Subcutaneous abdominal adipose tissue (tissue), 5 donors: ENCODE measurements around the gene CCDC183.

Source experiments
- H3K27ac ChIP-seq: one replicate; pipeline ENCODE4 v1.7.0; 2013; ENCODE audit warnings: low read depth, mild to moderate bottlenecking, inconsistent platforms, low read length, moderate library complexity
- H3K27me3 ChIP-seq, 5 donors: one replicate each; pipeline ENCODE4 v1.7.0; 2013; ENCODE audit warnings: low read length in 5 of 5, inconsistent platforms in 1 of 5; ENCODE audit not compliant: control insufficient read depth in 5 of 5, insufficient read depth in 4 of 5
- H3K36me3 ChIP-seq, 5 donors: one replicate each; pipeline ENCODE4 v1.7.0; 2013; ENCODE audit warnings: low read length in 5 of 5; ENCODE audit not compliant: control insufficient read depth in 5 of 5, insufficient read depth in 5 of 5
- H3K4me1 ChIP-seq, 5 donors: one replicate each; pipeline ENCODE4 v1.7.0; 2013; ENCODE audit warnings: low read length in 5 of 5, mild to moderate bottlenecking in 3 of 5, moderate library complexity in 1 of 5; ENCODE audit not compliant: control insufficient read depth in 5 of 5, insufficient read depth in 5 of 5
- H3K4me3 ChIP-seq, 5 donors: one replicate each; pipeline ENCODE4 v1.7.0; 2013; ENCODE audit warnings: low read length in 5 of 5, low read depth in 1 of 5
- H3K9ac ChIP-seq, 5 donors: one replicate each; pipeline ENCODE4 v1.7.0; 2013; ENCODE audit warnings: low read length in 5 of 5, mild to moderate bottlenecking in 4 of 5, moderate library complexity in 3 of 5
- H3K9me3 ChIP-seq, 5 donors: one replicate each; pipeline ENCODE4 v1.7.0; 2013; ENCODE audit warnings: low read length in 5 of 5; ENCODE audit not compliant: control insufficient read depth in 5 of 5
- donor health status: healthy.
- donor health status: healthy.
- donor health status: healthy.
- donor health status: healthy.
- donor health status: healthy.

Gene CCDC183

GRCh38 chr9:136823136-136824046 lies 27.3 kb downstream of the CCDC183 start:
- no peaks in the 10 kb centered on the region for H3K27me3 ChIP-seq
- H3K36me3 ChIP-seq, result peaks cover 0 to 51% (median 35%) of the 10 kb centered on the region in 5 donors
- no peaks in the 10 kb centered on the region for H3K9me3 ChIP-seq
- H3K27ac ChIP-seq, result no peak overlapping the region
- no peak overlapping the region for H3K9ac ChIP-seq
- no peak overlapping the region for H3K4me3 ChIP-seq
- H3K4me1 ChIP-seq, result peaks cover 2 to 12% (median 9%) of the 10 kb centered on the region in 5 donors

- Histone ChIP-seq H3K4me1 (peaks cover 2 to 12% (median 9%) of the 10 kb centered on the region in 5 donors), H3K27ac (no peak overlapping the region), H3K9ac (no peak overlapping the region), H3K4me3 (no peak overlapping the region), H3K27me3 (no peaks in the 10 kb centered on the region), H3K36me3 (peaks cover 0 to 64% (median 48%) of the 10 kb centered on the region in 5 donors), H3K9me3 (no peaks in the 10 kb centered on the region)
Measured at GRCh38 chr9:136824496-136825225, 28.5 kb downstream of the CCDC183 start.

- H3K4me1 ChIP-seq, result peaks cover 2 to 12% (median 9%) of the 10 kb centered on the region in 5 donors
- no peaks in the 10 kb centered on the region for H3K27me3 ChIP-seq
- peaks cover 0 to 73% (median 57%) of the 10 kb centered on the region in 5 donors for H3K36me3 ChIP-seq
- H3K9ac ChIP-seq, result no peak overlapping the region
- no peaks in the 10 kb centered on the region for H3K9me3 ChIP-seq
- no peak overlapping the region for H3K27ac ChIP-seq
- H3K4me3 ChIP-seq, result no peak overlapping the region
Measured at GRCh38 chr9:136825295-136826187, 29.4 kb downstream of the CCDC183 start.

- Histone ChIP-seq H3K36me3 (peaks cover 0 to 79% (median 63%) of the 10 kb centered on the region in 5 donors), H3K27me3 (no peaks in the 10 kb centered on the region), H3K4me3 (no peak overlapping the region), H3K4me1 (peaks cover 0 to 7% (median 4%) of the 10 kb centered on the region in 5 donors), H3K9ac (no peak overlapping the region), H3K27ac (no peak overlapping the region), H3K9me3 (no peaks in the 10 kb centered on the region)
Measured at GRCh38 chr9:136826188-136826541, 30.0 kb downstream of the CCDC183 start.

- Histone ChIP-seq H3K4me3 (no peak overlapping the region), H3K27ac (no peak overlapping the region), H3K4me1 (peaks cover 0 to under 1% (median 0%) of the 10 kb centered on the region in 5 donors), H3K9ac (no peak overlapping the region), H3K27me3 (no peaks in the 10 kb centered on the region), H3K36me3 (peaks cover 0 to 87% (median 71%) of the 10 kb centered on the region in 5 donors), H3K9me3 (no peaks in the 10 kb centered on the region)
Measured at GRCh38 chr9:136826703-136827582, 30.8 kb downstream of the CCDC183 start.

GRCh38 chr9:136827794-136828473 lies 31.8 kb downstream of the CCDC183 start:
- Histone ChIP-seq H3K4me3 (no peak overlapping the region), H3K9ac (no peak overlapping the region), H3K36me3 (peaks cover 0 to 97% (median 80%) of the 10 kb centered on the region in 5 donors), H3K9me3 (no peaks in the 10 kb centered on the region), H3K27me3 (no peaks in the 10 kb centered on the region), H3K27ac (no peak overlapping the region), H3K4me1 (no peaks in the 10 kb centered on the region)

GRCh38 chr9:136828474-136829140 lies 32.5 kb downstream of the CCDC183 start:
- no peak overlapping the region for H3K27ac ChIP-seq
- H3K4me3 ChIP-seq, result no peak overlapping the region
- peaks cover 0 to 91% (median 78%) of the 10 kb centered on the region in 5 donors for H3K36me3 ChIP-seq
- H3K9ac ChIP-seq, result no peak overlapping the region
- H3K4me1 ChIP-seq, result no peaks in the 10 kb centered on the region
- no peaks in the 10 kb centered on the region for H3K9me3 ChIP-seq
- no peaks in the 10 kb centered on the region for H3K27me3 ChIP-seq

- Histone ChIP-seq H3K9me3 (no peaks in the 10 kb centered on the region), H3K36me3 (peaks cover 0 to 87% (median 74%) of the 10 kb centered on the region in 5 donors), H3K9ac (no peak overlapping the region), H3K27ac (no peak overlapping the region), H3K27me3 (no peaks in the 10 kb centered on the region), H3K4me1 (no peaks in the 10 kb centered on the region), H3K4me3 (no peak overlapping the region)
Measured at GRCh38 chr9:136829412-136829811, 33.3 kb downstream of the CCDC183 start.
